Thyroid gland (tissue), 4 donors: ENCODE data around the gene PHF14.

ENCODE experiments used
- CTCF ChIP-seq, 6 experiments: fragments of 200-600 bp in 3 of 6; fragments of 450-650 bp in 3 of 6; sonication (generic) in 3 of 6; IDR thresholded peaks; one replicate each; pipeline ENCODE4 v1.5.1; 2016 to 2019; ENCODE audit warnings: antibody characterized with exemption in 6 of 6, mild to moderate bottlenecking in 2 of 6, inconsistent platforms in 1 of 6, moderate library complexity in 1 of 6
- POLR2A ChIP-seq, 2 donors: fragments of 450-650 bp; IDR thresholded peaks; one replicate each; pipeline ENCODE4 v1.6.1; 2017; ENCODE audit warnings: antibody characterized with exemption in 2 of 2, mild to moderate bottlenecking in 2 of 2, moderate library complexity in 1 of 2

- TF ChIP-seq CTCF (IDR thresholded peaks at IDR 0.05) (no peak), POLR2A (IDR thresholded peaks at IDR 0.05) (no peak)
Measured at GRCh38 chr7:11039974-11040373, 66.3 kb downstream of the PHF14 start.
